RWPE2 (cell line): ENCODE measurements around the gene PPA2.
"Not testable (repeated sequence)": the region's sequence is repeated elsewhere in the genome, so short reads cannot be mapped to it uniquely, and the experiment has no call there.

Source experiments
- ATAC-seq: fragments of 200-7000 bp; cut with Tn5 transposase; 3 replicates; pipeline ENCODE4 v1.9.1; 2021; ENCODE audit warnings: low read depth
- DNase-seq: peaks from one replicate; pipeline ENCODE4 v3.0.0-alpha.2; 2020; ENCODE audit warnings: low spot score
- H3K27ac ChIP-seq: fragments of 450-650 bp; 2 replicates; pipeline ENCODE4 v1.5.1; 2017; ENCODE audit warnings: mild to moderate bottlenecking; ENCODE audit not compliant: poor library complexity, severe bottlenecking
- H3K27me3 ChIP-seq: fragments of 250-450 bp; sonication (Bioruptor Pico); 2 replicates; pipeline ENCODE4 v1.5.1; 2021; ENCODE audit warnings: mild to moderate bottlenecking, moderate library complexity; ENCODE audit not compliant: insufficient read depth, poor library complexity, severe bottlenecking
- H3K36me3 ChIP-seq: fragments of 250-450 bp; sonication (Bioruptor Pico); 2 replicates; pipeline ENCODE4 v1.5.1; 2020; ENCODE audit warnings: low read depth, mild to moderate bottlenecking, moderate library complexity
- H3K4me1 ChIP-seq: fragments of 250-450 bp; sonication (Bioruptor Pico); 2 replicates; pipeline ENCODE4 v1.5.1; 2021; ENCODE audit warnings: mild to moderate bottlenecking, moderate library complexity; ENCODE audit not compliant: insufficient read depth, poor library complexity, severe bottlenecking
- H3K4me3 ChIP-seq: fragments of 250-450 bp; sonication (Bioruptor Pico); 2 replicates; pipeline ENCODE4 v1.5.1; 2021; ENCODE audit warnings: mild to moderate bottlenecking, moderate library complexity; ENCODE audit not compliant: severe bottlenecking
- H3K9me3 ChIP-seq: fragments of 250-450 bp; sonication (Bioruptor Pico); 2 replicates; pipeline ENCODE4 v1.5.1; 2021; ENCODE audit warnings: mild to moderate bottlenecking, moderate library complexity; ENCODE audit not compliant: severe bottlenecking
- TF ChIP-seq, protein P1 (sequence below): fragments of 450-650 bp; IDR thresholded peaks from one replicate; pipeline ENCODE4 v1.5.1; 2017; ENCODE audit warnings: mild to moderate bottlenecking, moderate library complexity; ENCODE audit not compliant: poor library complexity, severe bottlenecking

PPA2 gene

DNA sequence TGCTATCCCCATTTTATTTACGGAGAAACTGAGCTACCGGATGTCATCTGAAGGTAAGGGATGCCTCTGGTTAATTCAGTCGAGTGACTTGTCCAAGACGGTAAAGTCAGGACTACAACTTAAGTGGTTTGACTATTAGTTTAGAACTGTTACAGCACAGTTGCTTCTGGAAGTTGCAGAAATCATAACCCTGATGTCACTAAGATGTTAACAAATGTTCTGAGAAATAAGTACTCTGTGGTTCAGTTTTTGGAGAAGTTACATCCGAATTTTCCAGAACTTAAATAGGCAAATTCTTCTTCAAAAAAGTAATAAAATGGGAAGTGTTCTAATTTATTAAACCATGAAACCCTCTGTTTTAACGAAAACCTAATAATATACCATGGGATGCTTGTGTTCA lies 3.1 kb downstream of the PPA2 start:
- no peak for DNase-seq
- Histone ChIP-seq H3K36me3 (peaks cover 57% of the 10 kb centered on the region), H3K4me3 (no peak overlapping the region)

DNA sequence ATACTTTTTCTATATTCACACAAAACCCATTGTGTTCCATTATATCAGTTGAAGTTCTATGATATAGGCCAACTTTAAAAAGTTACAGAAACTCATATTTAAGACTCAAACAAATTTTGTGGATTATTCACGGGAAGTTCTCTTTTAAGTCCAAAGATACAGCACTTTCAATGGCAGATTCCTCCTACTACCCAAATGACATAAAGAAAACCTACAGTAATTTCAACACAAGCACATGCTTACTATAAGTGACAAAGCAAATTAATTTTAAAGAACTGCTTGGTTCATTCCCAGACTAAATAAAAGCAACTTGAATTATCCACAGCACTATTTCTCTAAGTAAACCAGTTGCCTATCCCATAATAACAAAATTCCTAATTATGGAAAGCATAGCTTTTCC lies 4.1 kb downstream of the PPA2 start:
- DNase-seq: no peak
- Histone ChIP-seq H3K27me3 (no peaks in the 10 kb centered on the region), H3K4me3 (no peak overlapping the region), H3K4me1 (peaks cover 14% of the 10 kb centered on the region), H3K27ac (no peak overlapping the region), H3K9me3 (no peaks in the 10 kb centered on the region), H3K36me3 (peaks cover 59% of the 10 kb centered on the region)
- ATAC-seq: no peak
- TF ChIP-seq, protein P1, sequence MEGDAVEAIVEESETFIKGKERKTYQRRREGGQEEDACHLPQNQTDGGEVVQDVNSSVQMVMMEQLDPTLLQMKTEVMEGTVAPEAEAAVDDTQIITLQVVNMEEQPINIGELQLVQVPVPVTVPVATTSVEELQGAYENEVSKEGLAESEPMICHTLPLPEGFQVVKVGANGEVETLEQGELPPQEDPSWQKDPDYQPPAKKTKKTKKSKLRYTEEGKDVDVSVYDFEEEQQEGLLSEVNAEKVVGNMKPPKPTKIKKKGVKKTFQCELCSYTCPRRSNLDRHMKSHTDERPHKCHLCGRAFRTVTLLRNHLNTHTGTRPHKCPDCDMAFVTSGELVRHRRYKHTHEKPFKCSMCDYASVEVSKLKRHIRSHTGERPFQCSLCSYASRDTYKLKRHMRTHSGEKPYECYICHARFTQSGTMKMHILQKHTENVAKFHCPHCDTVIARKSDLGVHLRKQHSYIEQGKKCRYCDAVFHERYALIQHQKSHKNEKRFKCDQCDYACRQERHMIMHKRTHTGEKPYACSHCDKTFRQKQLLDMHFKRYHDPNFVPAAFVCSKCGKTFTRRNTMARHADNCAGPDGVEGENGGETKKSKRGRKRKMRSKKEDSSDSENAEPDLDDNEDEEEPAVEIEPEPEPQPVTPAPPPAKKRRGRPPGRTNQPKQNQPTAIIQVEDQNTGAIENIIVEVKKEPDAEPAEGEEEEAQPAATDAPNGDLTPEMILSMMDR: no peak

More for the DNA sequence above, 3.1 kb downstream of the PPA2 start:
- Histone ChIP-seq H3K9me3 (no peaks in the 10 kb centered on the region), H3K27me3 (no peaks in the 10 kb centered on the region), H3K27ac (no peak overlapping the region), H3K4me1 (peaks cover 14% of the 10 kb centered on the region)
- no peak for ATAC-seq
- TF ChIP-seq, protein P1: no peak

DNA sequence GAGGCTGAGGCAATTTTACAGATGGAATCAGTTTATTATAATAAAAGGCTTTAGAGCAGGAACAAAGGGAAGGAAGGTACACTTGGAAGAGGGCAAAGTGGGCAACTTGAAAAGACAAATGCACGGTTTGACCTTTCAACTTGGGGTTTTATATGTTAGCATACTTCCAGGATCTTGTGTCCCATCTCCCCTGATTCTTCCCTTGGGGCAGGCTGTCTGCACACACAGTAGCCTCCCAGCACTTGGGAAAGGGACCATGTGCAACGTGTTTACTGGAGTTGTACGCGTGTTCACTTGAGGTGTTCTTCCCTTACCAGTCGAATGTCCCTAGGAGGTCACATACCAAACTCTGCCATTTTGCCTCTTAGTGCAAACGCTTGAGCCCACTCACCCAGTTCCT lies 7.3 kb downstream of the PPA2 start:
- H3K27ac ChIP-seq: no peak overlapping the region
- ATAC-seq (no peak), DNase-seq (no peak)
- peaks cover 5% of the 10 kb centered on the region for H3K4me1 ChIP-seq
- TF ChIP-seq, protein P1: no peak
- H3K36me3 ChIP-seq: peaks cover 51% of the 10 kb centered on the region
- no peaks in the 10 kb centered on the region for H3K9me3 ChIP-seq
- H3K27me3 ChIP-seq: no peaks in the 10 kb centered on the region
- no peak overlapping the region for H3K4me3 ChIP-seq

DNA sequence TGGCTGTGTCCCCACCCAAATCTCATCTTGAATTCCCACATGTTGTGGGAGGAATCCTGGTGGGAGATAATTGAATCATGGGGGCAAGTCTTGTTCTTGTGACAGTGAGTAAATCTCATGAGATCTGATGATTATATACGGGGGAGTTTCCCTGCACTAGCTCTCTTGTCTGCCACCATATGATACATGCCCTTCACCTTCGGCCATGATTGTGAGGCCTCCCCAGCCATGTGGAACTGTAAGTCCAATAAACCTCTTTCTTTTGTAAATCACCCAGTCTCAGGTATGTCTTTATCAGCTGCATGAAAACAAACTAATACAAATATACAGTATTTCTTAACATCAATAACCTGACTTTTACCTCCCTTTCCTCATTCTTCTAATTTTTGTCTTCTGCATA lies 9.3 kb downstream of the PPA2 start:
- not testable (repeated sequence) for H3K4me1 ChIP-seq, ATAC-seq, H3K27me3 ChIP-seq, H3K4me3 ChIP-seq, DNase-seq, H3K27ac ChIP-seq, H3K9me3 ChIP-seq
- peaks cover 37% of the 10 kb centered on the region for H3K36me3 ChIP-seq

DNA sequence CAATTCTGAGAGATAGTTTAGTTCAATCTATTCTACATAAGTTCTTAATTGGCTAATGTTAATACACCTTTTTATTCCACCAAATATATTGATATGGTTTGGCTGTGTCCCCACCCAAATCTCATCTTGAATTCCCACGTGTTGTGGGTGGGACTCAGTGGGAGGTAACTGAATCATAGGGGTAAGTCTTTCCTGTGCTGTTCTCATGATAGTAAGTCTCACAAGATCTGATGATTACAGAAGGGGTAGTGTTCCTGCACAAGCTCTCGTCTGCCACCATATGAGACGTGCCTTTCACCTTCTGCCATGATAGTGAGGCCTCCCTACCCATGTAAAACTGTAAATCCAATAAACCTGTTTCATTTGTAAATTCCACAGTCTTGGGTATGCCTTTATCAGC lies 11.3 kb downstream of the PPA2 start:
- H3K4me3 ChIP-seq: no peak overlapping the region
- no peaks in the 10 kb centered on the region for H3K27me3 ChIP-seq
- H3K9me3 ChIP-seq: no peaks in the 10 kb centered on the region
- H3K27ac ChIP-seq: no peak overlapping the region
- TF ChIP-seq, protein P1: no peak
- ATAC-seq (no peak), DNase-seq (no peak)
- peaks cover 27% of the 10 kb centered on the region for H3K36me3 ChIP-seq
- H3K4me1 ChIP-seq: no peaks in the 10 kb centered on the region
